ENCODE data around the gene TRMU. TPM values are rescaled to one million over a fixed set of nuclear protein-coding genes. Genes with fewer than 3 reads are reported as not detected.

Gene TRMU
- total and polyA plus RNA-seq, 4 donors: 14.3 to 34.4 (median 18.6) TPM

GRCh38 chr22:46381142-46381541, 45.6 kb downstream of the TRMU start:
- no peak for TF ChIP-seq TAF1 (conservative IDR thresholded peaks at IDR 0.05)
- TF ChIP-seq SP1 (IDR thresholded peaks at IDR 0.05): no peak
- no peak for TF ChIP-seq GABPA (IDR thresholded peaks at IDR 0.05 in 1 of 2, conservative IDR thresholded peaks at IDR 0.05 in 1 of 2)
- no peak for TF ChIP-seq JUND (IDR thresholded peaks at IDR 0.05)
- TF ChIP-seq FOXA1 (IDR thresholded peaks at IDR 0.05): no peak
- no peak for TF ChIP-seq ZBTB33 (IDR thresholded peaks at IDR 0.05)
- TF ChIP-seq FOXA2 (IDR thresholded peaks at IDR 0.05): no peak
- no peak for TF ChIP-seq YY1 (IDR thresholded peaks at IDR 0.05)
- TF ChIP-seq MAX (IDR thresholded peaks at IDR 0.05): no peak
- TF ChIP-seq RAD21 (IDR thresholded peaks at IDR 0.05): no peak
- TF ChIP-seq NR2F2 (IDR thresholded peaks at IDR 0.05): no peak
- TF ChIP-seq HNF4G (IDR thresholded peaks at IDR 0.05): no peak
- TF ChIP-seq ATF3 (IDR thresholded peaks at IDR 0.05): no peak
- no peak for TF ChIP-seq CTCF (IDR thresholded peaks at IDR 0.05; ENCODE audit: low read depth, low read length, missing input control)
- TF ChIP-seq REST (IDR thresholded peaks at IDR 0.05): no peak
- H3K9me3 ChIP-seq (ENCODE audit: control insufficient read depth in 4 of 4, low read length in 3 of 4): no peaks in the 10 kb centered on the region

GRCh38 chr22:46381731-46382130, 46.2 kb downstream of the TRMU start:
- no peak for DNase-seq (ENCODE audit: low spot score)
- Histone ChIP-seq H3K36me3 (ENCODE audit: control insufficient read depth in 4 of 4, insufficient read depth in 3 of 4, low read depth in 1 of 4, low read length in 3 of 4) (no peaks in the 10 kb centered on the region), H3K4me3 (ENCODE audit: low read depth in 1 of 3, low read length in 3 of 3) (no peak overlapping the region), H3K9ac (ENCODE audit: low read depth in 1 of 2, low read length in 2 of 2) (no peak overlapping the region), H3K27me3 (ENCODE audit: control insufficient read depth in 4 of 4, insufficient read depth in 4 of 4, low read length in 3 of 4) (no peaks in the 10 kb centered on the region), H3K9me3 (ENCODE audit: control insufficient read depth in 4 of 4, low read length in 3 of 4) (no peaks in the 10 kb centered on the region), H3K4me1 (ENCODE audit: control insufficient read depth in 4 of 4, insufficient read depth in 4 of 4, low read length in 3 of 4) (peaks cover 15 to 40% (median 33%) of the 10 kb centered on the region in 4 donors), H3K27ac (ENCODE audit: low read depth in 1 of 2, low read length in 2 of 2) (no peak overlapping the region)
- no peak for TF ChIP-seq CTCF (IDR thresholded peaks at IDR 0.05; ENCODE audit: low read depth, low read length, missing input control)
- no peak for TF ChIP-seq FOXA1 (IDR thresholded peaks at IDR 0.05)
- no peak for TF ChIP-seq RXRA (IDR thresholded peaks at IDR 0.05)
- TF ChIP-seq NR2F2 (IDR thresholded peaks at IDR 0.05): no peak
- no peak for TF ChIP-seq RAD21 (IDR thresholded peaks at IDR 0.05)
- no peak for TF ChIP-seq TAF1 (conservative IDR thresholded peaks at IDR 0.05)
- TF ChIP-seq REST (IDR thresholded peaks at IDR 0.05): no peak
- TF ChIP-seq HNF4A (conservative IDR thresholded peaks at IDR 0.05): no peak
- TF ChIP-seq SP1 (IDR thresholded peaks at IDR 0.05): no peak
- no peak for TF ChIP-seq YY1 (IDR thresholded peaks at IDR 0.05)
- TF ChIP-seq JUND (IDR thresholded peaks at IDR 0.05): no peak
- 94% methylated on average over 27 of the region's 27 CpGs for WGBS

More at GRCh38 chr22:46381142-46381541, 45.6 kb downstream of the TRMU start:
- H3K4me3 ChIP-seq (ENCODE audit: low read depth in 1 of 3, low read length in 3 of 3): no peak overlapping the region
- DNase-seq (ENCODE audit: low spot score): no peak
- H3K27ac ChIP-seq (ENCODE audit: low read depth in 1 of 2, low read length in 2 of 2): no peak overlapping the region
- no peaks in the 10 kb centered on the region for H3K36me3 ChIP-seq (ENCODE audit: control insufficient read depth in 4 of 4, insufficient read depth in 3 of 4, low read depth in 1 of 4, low read length in 3 of 4)
- no peaks in the 10 kb centered on the region for H3K27me3 ChIP-seq (ENCODE audit: control insufficient read depth in 4 of 4, insufficient read depth in 4 of 4, low read length in 3 of 4)
- H3K4me1 ChIP-seq (ENCODE audit: control insufficient read depth in 4 of 4, insufficient read depth in 4 of 4, low read length in 3 of 4): peaks cover 15 to 45% (median 37%) of the 10 kb centered on the region in 4 donors
- no peak overlapping the region for H3K9ac ChIP-seq (ENCODE audit: low read depth in 1 of 2, low read length in 2 of 2)
- WGBS: 71% methylated on average over 5 of the region's 5 CpGs

All from liver (tissue), 9 donors.